Activated CD8-positive, alpha-beta T cell treated with anti-CD3 and anti-CD28 coated beads, Interleukin-2, amount 10 ng/mL, durations not matched to agents 7 days and 5 days (primary cell): ENCODE data around the gene LCP2. TPM values are rescaled to one million over a fixed set of nuclear protein-coding genes. Genes with fewer than 3 reads are reported as not detected.

Source experiments
- ATAC-seq: fragments of 150-1000 bp; cut with Tn5 transposase; one replicate; pipeline ENCODE4 v1.10.0; 2021; ENCODE audit warnings: moderate library complexity
- CTCF ChIA-PET: fragments of 350-600 bp; sonication (Branson Sonifier 250); formaldehyde crosslinking; loops from one replicate; lab custom pipeline; 2021; ENCODE audit warnings: antibody characterized with exemption; lab: Charles Lee
- POLR2A ChIA-PET: fragments of 350-600 bp; sonication (Branson Sonifier 250); formaldehyde crosslinking; loops from one replicate; lab custom pipeline; 2021; ENCODE audit warnings: antibody characterized with exemption; lab: Charles Lee
- DNase-seq: peaks from one replicate; pipeline ENCODE4 v3.0.0-alpha.2; 2020
- H3K27ac Mint-ChIP-seq: one replicate; pipeline ENCODE4 v1.8.0; 2021; ENCODE audit warnings: mild to moderate bottlenecking, mixed read lengths
- H3K27me3 Mint-ChIP-seq: one replicate; pipeline ENCODE4 v1.8.0; 2021; ENCODE audit warnings: low read depth, mixed read lengths
- H3K36me3 Mint-ChIP-seq: one replicate; pipeline ENCODE4 v1.8.0; 2021; ENCODE audit warnings: low read depth, mixed read lengths
- H3K4me1 Mint-ChIP-seq: one replicate; pipeline ENCODE4 v1.8.0; 2021; ENCODE audit warnings: low read depth, mixed read lengths
- H3K4me3 Mint-ChIP-seq: one replicate; pipeline ENCODE4 v1.8.0; 2021; ENCODE audit warnings: mild to moderate bottlenecking, mixed read lengths
- H3K9me3 Mint-ChIP-seq: one replicate; pipeline ENCODE4 v1.8.0; 2022; ENCODE audit warnings: mixed read lengths; ENCODE audit not compliant: insufficient read depth
- total RNA-seq, 2 experiments: library from RNA; stranded (reverse); gene quantifications; one replicate each; pipeline ENCODE4 v1.2.3, GENCODE V29; 2021

Gene LCP2
- total RNA-seq, 2 experiments from 2014 or later = 386 TPM

GRCh38 chr5:170202117-170202516 is 95.5 kb downstream of the LCP2 start:
- Mint-ChIP-seq H3K9me3 (no peaks in the 10 kb centered on the region), H3K27me3 (peaks cover 19% of the 10 kb centered on the region), H3K36me3 (no peaks in the 10 kb centered on the region), H3K27ac (no peak overlapping the region), H3K4me3 (no peak overlapping the region), H3K4me1 (no peaks in the 10 kb centered on the region)
- no peak for ATAC-seq
- ChIA-PET CTCF (interaction anchor here (1.7 to 3.1 kb wide), 2 partner anchors 18 to 206 kb away, joined by 3 to 19 read pairs; no protein-coding TSS in a partner anchor), POLR2A (no interaction called here)
- no peak for DNase-seq

- Mint-ChIP-seq H3K36me3 (no peaks in the 10 kb centered on the region), H3K27ac (no peak overlapping the region), H3K27me3 (peaks cover 16% of the 10 kb centered on the region), H3K9me3 (no peaks in the 10 kb centered on the region), H3K4me1 (no peaks in the 10 kb centered on the region), H3K4me3 (no peak overlapping the region)
- CTCF ChIA-PET = interaction anchor here (0.9 to 3.1 kb wide), 4 partner anchors 17 to 234 kb away, joined by 3 to 19 read pairs (median 3); no protein-coding TSS in a partner anchor
- DNase-seq = no peak
- ATAC-seq = no peak
- POLR2A ChIA-PET = no interaction called here
Measured at GRCh38 chr5:170201311-170201710, 96.3 kb downstream of the LCP2 start.

- Mint-ChIP-seq H3K36me3 (no peaks in the 10 kb centered on the region), H3K4me1 (no peaks in the 10 kb centered on the region), H3K4me3 (no peak overlapping the region), H3K27ac (no peak overlapping the region), H3K27me3 (peaks cover 14% of the 10 kb centered on the region), H3K9me3 (no peaks in the 10 kb centered on the region)
- ATAC-seq (no peak), DNase-seq (no peak)
- CTCF ChIA-PET = interaction anchor here (0.9 to 3.1 kb wide), 4 partner anchors 17 to 234 kb away, joined by 3 to 19 read pairs (median 3); no protein-coding TSS in a partner anchor
- POLR2A ChIA-PET = no interaction called here
Measured at GRCh38 chr5:170200876-170201275, 96.7 kb downstream of the LCP2 start.

Other genes with a start within 250 kb of the LCP2 start
- gene FOXI1, start 191.9 kb downstream of the LCP2 start, total RNA-seq = not detected
- not detected for gene C5orf58, start 64.8 kb downstream of the LCP2 start, total RNA-seq
- gene KCNMB1, start 91.6 kb upstream of the LCP2 start, total RNA-seq = not detected
- gene KCNIP1, start 206.2 kb upstream of the LCP2 start, total RNA-seq = not detected